ENCODE results near the gene LRP6. TPM values are rescaled to one million over a fixed set of nuclear protein-coding genes. Genes with fewer than 3 reads are reported as not detected.

Gene LRP6
- total and polyA plus RNA-seq, 9 donors, result 11.9 to 46.5 (median 40.8) TPM

DNA sequence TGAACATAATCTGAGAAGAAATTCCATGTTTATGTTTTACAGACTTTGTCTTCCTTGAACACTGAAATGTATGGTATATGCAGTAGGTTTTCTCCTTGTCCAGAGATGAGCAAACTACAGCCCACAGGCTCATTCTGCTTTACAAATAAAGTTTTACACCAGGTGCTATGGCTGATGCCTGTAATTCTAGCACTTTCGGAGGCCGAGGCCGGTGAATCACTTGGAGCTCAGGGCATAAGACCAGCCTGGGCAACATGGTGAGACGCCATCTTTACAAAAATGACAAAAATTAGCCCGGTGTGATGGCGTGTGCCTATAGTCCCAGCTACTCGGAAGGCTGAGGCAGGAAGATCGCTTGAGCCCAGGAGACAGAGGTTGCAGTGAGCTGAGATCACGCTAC lies 64.7 kb downstream of the LRP6 start:
- Histone ChIP-seq H3K27me3 (no peaks in the 10 kb centered on the region), H3K4me3 (no peak overlapping the region), H3K4me1 (ENCODE audit: insufficient read depth) (peaks cover 2% of the 10 kb centered on the region), H3K9me3 (no peaks in the 10 kb centered on the region), H3K27ac (no peak overlapping the region), H3K36me3 (no peaks in the 10 kb centered on the region)
- intact Hi-C loops (cut with DNase I), result no loop called here
- no peak for DNase-seq
- 92 to 98% (median 97%) methylated on average over 9 of the region's 9 CpGs for WGBS, 3 donors
- no peak for TF ChIP-seq EP300 (IDR thresholded peaks at IDR 0.05)

DNA sequence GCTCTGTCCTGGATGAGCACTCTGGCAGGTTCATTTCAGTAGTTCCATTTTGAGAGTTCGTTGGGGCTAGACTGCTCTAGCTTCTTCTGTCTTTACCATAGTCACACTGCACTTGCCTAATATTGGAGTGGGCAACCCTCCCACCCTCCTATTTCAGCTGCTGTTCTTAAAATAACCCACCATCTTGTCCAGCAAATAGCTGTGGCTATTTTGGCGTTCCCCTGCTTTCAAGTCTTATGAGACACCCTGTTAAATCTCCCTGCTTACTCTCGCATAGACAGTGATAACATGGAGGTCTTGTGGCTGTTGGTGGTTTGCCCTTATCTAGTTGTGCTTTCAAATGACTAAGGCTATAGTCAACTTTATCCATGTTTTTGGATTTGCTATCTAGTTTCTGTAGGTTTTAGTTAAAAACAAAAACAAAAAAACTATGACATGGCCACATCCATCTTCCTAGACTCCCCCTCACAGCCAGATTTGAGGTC lies 65.5 kb downstream of the LRP6 start:
- Histone ChIP-seq H3K4me3 (no peak overlapping the region), H3K9me3 (no peaks in the 10 kb centered on the region), H3K27ac (no peak overlapping the region), H3K36me3 (no peaks in the 10 kb centered on the region), H3K4me1 (ENCODE audit: insufficient read depth) (no peaks in the 10 kb centered on the region), H3K27me3 (no peaks in the 10 kb centered on the region)
- DNase-seq, result no peak
- intact Hi-C loops (cut with DNase I), result no loop called here
- TF ChIP-seq POLR2A (IDR thresholded peaks at IDR 0.05), result no peak
- TF ChIP-seq, protein P1, sequence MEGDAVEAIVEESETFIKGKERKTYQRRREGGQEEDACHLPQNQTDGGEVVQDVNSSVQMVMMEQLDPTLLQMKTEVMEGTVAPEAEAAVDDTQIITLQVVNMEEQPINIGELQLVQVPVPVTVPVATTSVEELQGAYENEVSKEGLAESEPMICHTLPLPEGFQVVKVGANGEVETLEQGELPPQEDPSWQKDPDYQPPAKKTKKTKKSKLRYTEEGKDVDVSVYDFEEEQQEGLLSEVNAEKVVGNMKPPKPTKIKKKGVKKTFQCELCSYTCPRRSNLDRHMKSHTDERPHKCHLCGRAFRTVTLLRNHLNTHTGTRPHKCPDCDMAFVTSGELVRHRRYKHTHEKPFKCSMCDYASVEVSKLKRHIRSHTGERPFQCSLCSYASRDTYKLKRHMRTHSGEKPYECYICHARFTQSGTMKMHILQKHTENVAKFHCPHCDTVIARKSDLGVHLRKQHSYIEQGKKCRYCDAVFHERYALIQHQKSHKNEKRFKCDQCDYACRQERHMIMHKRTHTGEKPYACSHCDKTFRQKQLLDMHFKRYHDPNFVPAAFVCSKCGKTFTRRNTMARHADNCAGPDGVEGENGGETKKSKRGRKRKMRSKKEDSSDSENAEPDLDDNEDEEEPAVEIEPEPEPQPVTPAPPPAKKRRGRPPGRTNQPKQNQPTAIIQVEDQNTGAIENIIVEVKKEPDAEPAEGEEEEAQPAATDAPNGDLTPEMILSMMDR (IDR thresholded peaks at IDR 0.05), result no peak
- TF ChIP-seq EP300 (IDR thresholded peaks at IDR 0.05), result no peak
- WGBS, 3 donors, result 39 to 53% (median 42%) methylated on average over 3 of the region's 3 CpGs

DNA sequence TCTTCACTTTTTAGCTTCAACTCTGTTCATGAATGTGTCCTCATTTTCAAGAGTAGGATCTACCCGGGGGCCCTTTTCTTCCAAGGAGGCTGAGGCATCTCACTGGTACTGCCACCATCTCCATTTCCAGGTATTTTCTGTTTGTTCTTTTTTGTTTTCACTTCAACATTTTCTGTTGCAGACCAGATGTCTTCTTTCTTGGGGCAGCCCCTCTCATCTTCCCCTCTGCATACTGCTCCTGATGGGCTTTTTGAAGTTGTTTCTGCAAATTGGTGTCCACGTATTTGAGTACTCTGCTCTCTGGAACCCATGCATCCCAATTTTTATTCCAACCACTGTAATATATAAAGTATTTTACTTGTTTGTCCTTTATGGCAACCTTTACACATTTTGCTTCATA lies 66.5 kb downstream of the LRP6 start:
- H3K36me3 ChIP-seq, result no peaks in the 10 kb centered on the region
- intact Hi-C loops (cut with DNase I), result no loop called here
- no peaks in the 10 kb centered on the region for H3K4me1 ChIP-seq (ENCODE audit: insufficient read depth)
- no peak for DNase-seq
- WGBS, 3 donors, result 95 to 97% (median 95%) methylated on average over 2 of the region's 2 CpGs
- TF ChIP-seq POLR2A (IDR thresholded peaks at IDR 0.05) (no peak), EP300 (IDR thresholded peaks at IDR 0.05) (no peak)
- TF ChIP-seq, protein P1 (IDR thresholded peaks at IDR 0.05), result no peak
- H3K4me3 ChIP-seq, result no peak overlapping the region
- H3K9me3 ChIP-seq, result no peaks in the 10 kb centered on the region
- no peak overlapping the region for H3K27ac ChIP-seq
- no peaks in the 10 kb centered on the region for H3K27me3 ChIP-seq

DNA sequence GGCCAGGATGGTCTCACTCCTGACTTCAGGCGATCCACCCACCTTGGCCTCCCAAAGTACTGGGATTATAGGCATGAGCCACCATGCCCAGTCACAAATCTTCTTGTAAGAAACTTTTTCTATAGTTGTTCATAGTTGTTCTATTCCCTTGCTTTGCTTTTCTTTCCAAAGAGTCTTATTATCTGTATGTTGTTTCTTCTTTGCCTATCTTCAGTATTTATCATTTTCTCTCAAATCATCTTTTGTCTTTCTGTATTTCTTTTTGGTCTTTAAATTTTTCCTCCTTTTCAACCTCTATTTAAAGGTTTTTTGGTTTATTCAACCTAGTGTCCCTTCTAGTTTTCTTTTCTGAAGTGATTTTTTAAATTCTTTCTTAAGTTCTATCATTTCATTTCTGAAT lies 68.7 kb downstream of the LRP6 start:
- H3K27ac ChIP-seq, result no peak overlapping the region
- TF ChIP-seq EP300 (IDR thresholded peaks at IDR 0.05), result no peak
- TF ChIP-seq, protein P1 (IDR thresholded peaks at IDR 0.05), result no peak
- TF ChIP-seq POLR2A (IDR thresholded peaks at IDR 0.05), result no peak
- DNase-seq, result no peak
- no peaks in the 10 kb centered on the region for H3K27me3 ChIP-seq
- H3K4me1 ChIP-seq (ENCODE audit: insufficient read depth), result no peaks in the 10 kb centered on the region
- no peaks in the 10 kb centered on the region for H3K9me3 ChIP-seq
- H3K4me3 ChIP-seq, result no peak overlapping the region
- 98 to 100% (median 100%) methylated on average over 1 of the region's 1 CpG for WGBS, 3 donors
- intact Hi-C loops (cut with DNase I), result loop anchor here in 1 of 4 donors (10.0 kb wide), 1 partner anchor 397 kb away; no protein-coding TSS in a partner anchor
- H3K36me3 ChIP-seq, result no peaks in the 10 kb centered on the region

DNA sequence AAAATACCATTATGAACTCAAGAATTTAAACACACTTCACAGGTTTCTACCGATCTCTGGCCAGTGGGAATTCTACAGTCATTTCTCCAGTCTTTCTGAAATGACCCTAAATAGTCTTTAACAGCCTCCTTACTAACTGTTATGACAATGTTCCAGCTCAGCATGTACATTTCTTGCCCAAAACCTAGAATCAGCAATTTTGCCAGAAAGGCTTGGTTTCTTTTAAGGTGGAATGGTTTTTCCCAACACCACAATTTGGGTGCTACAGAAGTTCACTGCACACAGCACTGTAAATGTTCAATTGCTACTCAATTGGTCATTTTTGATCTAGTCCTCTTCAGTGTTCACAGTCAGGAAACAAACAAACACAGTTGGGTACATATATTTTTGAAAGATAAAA lies 69.7 kb downstream of the LRP6 start:
- Histone ChIP-seq H3K27ac (no peak overlapping the region), H3K4me1 (ENCODE audit: insufficient read depth) (no peaks in the 10 kb centered on the region), H3K36me3 (no peaks in the 10 kb centered on the region), H3K4me3 (no peak overlapping the region), H3K9me3 (no peaks in the 10 kb centered on the region), H3K27me3 (no peaks in the 10 kb centered on the region)
- intact Hi-C loops (cut with DNase I), result loop anchor here in 1 of 4 donors (10.0 kb wide), 1 partner anchor 398 kb away; no protein-coding TSS in a partner anchor
- DNase-seq, result no peak
- TF ChIP-seq EP300 (IDR thresholded peaks at IDR 0.05) (no peak), POLR2A (IDR thresholded peaks at IDR 0.05) (no peak)
- WGBS, 3 donors, result 0 to 46% (median 0%) methylated on average over 1 of the region's 1 CpG

Measured in ovary (tissue), 9 donors.